HG03039 (cell line): ENCODE results near the gene TOMM70.
"Not testable (repeated sequence)": the region's sequence is repeated elsewhere in the genome, so short reads cannot be mapped to it uniquely, and the experiment has no call there.

Experiments used
- ATAC-seq: cut with Tn5 transposase; IDR thresholded peaks from one replicate; pipeline ENCODE4 v1.9.1; 2021; ENCODE audit warnings: mild to moderate bottlenecking, moderate library complexity; ENCODE audit not compliant: unreplicated experiment

The TOMM70 gene

DNA sequence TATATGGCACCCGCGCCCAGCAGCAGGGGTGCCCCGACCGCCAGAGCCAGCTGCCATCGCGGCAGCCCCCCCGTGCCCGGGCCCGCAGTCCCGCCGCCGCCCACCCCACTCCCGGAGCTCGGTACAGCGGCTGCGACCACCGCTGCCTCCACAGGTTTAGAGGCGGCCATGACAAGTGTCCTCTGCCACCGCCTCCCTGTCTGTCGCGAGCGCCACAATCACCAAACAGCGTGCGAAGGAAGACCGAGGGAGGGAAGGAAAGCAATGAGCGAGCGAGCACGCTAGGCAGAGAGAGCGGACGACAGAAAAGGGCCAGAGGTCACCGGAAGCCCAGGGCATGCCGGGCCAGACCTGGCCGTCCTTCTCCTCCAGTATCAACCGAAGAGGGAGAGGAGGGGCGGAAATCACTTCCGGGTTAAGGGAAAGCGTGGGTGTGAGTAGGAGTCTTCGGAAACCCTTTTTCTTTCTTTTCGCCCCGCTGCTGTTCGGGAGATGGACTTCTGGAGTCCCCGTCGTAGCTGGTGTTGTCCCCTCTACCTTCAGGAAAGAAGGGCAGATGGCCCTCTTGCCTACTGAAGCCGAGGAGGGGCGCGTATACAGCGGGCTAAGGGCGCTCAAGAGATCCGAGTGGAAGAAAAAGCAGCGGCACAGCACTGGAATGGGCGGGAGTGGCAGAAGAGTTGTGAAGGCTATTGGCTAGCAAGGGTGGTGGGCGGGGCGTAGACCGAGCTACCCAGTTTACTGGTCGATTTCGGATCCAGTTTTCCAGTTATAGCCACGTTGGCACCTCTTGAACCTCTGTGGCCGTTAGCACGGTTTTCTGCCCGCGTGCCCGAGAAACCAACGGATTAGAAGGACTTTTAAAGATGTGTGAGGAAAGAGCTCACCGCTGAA, at the start of gene TOMM70, which contains the start of gene LNP1:
Gene TOMM70, minus strand, starts transcription at position 310 of the 894 bp plus-strand sequence. Its CDS starts 140 bp downstream, at position 170.
Gene LNP1, plus strand, starts transcription at position 760 of the 894 bp plus-strand sequence. CDS start 28,191 bp downstream, outside the sequence.
- peak; percentile 91 for ATAC-seq

DNA sequence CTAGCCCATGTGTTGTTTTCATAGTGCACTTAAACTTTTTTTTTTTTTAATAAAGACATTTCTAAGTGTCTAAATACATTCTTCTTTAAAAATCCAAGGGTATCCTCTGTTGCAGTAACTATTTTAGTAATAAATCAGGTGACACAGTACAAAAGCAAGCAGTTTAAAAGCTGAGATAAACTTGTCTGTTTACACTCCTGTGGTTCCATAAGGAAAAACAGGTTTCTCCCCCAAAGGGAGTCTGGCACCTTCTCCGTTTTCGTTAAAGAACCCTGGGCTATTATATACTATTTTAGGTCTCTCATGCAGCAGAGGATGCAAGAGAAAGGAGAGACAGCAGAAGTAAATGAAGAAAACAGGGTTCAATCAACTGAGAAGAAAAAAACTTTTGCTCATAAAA, 48.3 kb upstream of the TOMM70 start:
- no peak for ATAC-seq

GRCh38 chr3:100448079-100448478, 47.2 kb upstream of the TOMM70 start:
- ATAC-seq = no peak

GRCh38 chr3:100447067-100447466, 46.2 kb upstream of the TOMM70 start:
- not testable (repeated sequence) for ATAC-seq

DNA sequence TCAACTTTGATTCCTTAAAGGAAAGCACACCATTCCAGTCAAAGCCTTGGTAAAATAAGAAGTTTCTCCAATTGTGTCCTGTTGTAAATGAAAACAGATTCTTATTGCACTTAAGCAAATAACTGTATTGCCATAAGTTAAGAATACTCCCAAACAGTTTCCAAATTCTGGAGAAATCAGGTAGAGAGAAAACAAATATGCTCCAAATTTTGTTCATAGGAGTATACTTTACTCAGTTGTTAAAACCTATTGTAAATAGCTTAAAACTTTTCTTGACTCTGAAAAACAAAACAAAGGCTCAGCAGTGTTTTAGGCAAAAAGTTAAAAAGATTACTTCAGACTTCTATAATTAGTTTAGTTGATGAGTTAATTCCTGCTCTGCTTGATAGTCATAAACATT, 42.8 kb upstream of the TOMM70 start:
- no peak for ATAC-seq

- no peak for ATAC-seq
Measured at GRCh38 chr3:100440895-100441294, 40.0 kb upstream of the TOMM70 start.

GRCh38 chr3:100438623-100438974, 37.7 kb upstream of the TOMM70 start:
- no peak for ATAC-seq

- no peak for ATAC-seq
Measured at GRCh38 chr3:100437721-100438622, 37.1 kb upstream of the TOMM70 start.

DNA sequence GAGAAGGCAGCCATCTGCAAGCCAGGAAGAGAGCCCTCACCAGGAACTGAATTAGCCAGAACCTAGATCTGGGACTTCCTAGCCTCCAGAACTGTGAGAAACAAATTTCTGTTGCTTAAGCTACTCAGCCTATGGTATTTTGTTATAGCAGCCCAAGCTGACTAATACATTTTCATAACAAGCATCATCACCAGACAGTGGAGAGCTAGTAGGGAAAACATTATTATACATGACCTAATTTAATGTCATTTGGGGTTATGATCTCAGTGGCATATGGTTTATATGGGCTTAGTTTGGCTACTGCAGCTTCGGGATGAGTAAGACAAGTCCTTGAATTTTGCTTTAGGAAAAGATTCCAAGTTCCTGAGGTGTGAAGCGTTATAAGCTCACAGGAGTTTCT, 36.1 kb upstream of the TOMM70 start:
- ATAC-seq = no peak

- ATAC-seq = no peak
Measured at GRCh38 chr3:100429187-100429716, 28.4 kb upstream of the TOMM70 start.

- no peak for ATAC-seq
Measured at GRCh38 chr3:100427699-100428098, 26.8 kb upstream of the TOMM70 start.

DNA sequence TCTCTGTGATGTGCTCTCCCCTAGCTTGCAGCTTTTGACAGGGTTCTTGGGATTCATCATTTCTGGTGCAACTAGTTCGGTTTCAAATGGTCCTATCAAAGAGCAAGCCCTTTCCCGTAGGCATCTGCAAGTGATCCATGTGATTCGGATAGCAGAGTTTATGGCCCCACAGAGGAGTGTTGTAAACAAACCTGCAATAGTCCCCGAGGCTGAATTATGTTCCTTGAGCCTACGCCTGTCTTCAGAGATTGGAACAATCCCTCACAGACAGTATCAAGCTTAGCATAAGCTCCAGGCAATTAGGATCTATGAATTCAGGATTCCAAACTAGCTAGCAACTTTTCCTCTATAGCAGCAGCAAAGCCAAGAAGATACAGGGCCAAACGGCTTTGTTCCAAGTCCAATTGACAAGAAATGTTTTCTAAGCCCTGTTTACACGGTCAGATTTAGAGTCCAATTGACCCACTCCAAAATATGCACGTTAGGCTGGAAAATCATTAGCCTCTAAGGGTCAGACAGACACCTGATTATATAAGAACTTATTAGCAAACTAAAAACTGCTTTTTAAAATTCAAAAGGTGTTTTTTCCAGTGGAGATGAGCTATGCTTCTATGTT, 25.3 kb upstream of the TOMM70 start:
- ATAC-seq = no peak

- ATAC-seq = no peak
Measured at GRCh38 chr3:100425316-100425715, 24.4 kb upstream of the TOMM70 start.

DNA sequence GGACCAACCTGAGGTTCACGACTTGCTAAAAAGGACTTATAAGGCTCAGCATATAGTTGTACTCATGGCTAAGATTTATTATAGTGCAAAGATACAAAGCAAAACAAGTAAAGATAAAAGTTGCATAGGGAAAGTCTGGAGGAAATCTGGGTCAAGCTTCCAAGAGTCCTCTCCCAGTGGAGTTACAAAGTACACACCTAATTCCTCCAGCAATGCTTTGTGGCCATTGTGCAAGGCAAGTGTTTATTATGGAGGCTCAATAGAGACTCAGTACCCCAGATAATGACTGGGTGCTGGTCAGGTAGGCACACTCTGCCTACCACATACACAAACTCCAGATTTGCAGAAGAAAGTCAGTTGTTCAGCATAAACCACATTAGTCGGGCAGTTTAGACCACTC, 23.4 kb upstream of the TOMM70 start:
- no peak for ATAC-seq

- no peak for ATAC-seq
Measured at GRCh38 chr3:100423611-100424010, 22.7 kb upstream of the TOMM70 start.

- no peak for ATAC-seq
Measured at GRCh38 chr3:100420885-100421284, 20.0 kb upstream of the TOMM70 start.

DNA sequence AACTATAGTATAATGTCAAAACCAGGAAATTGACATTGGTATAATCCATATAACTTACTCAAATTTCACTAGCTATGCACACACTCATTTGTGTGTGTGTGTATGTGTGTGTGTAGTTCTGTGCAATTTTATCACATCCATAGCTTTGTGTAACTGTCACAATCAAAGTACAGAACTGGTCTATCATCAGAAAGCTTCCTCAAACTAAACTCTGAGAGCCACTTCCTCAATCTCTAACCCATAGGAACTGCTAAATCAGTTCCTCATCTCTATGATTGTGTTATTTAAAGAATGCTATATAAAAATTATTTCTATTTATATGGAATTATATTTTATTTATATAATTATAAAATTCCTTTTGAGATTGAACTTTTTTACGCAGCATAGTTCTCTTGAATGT, 18.5 kb upstream of the TOMM70 start:
- ATAC-seq = no peak

DNA sequence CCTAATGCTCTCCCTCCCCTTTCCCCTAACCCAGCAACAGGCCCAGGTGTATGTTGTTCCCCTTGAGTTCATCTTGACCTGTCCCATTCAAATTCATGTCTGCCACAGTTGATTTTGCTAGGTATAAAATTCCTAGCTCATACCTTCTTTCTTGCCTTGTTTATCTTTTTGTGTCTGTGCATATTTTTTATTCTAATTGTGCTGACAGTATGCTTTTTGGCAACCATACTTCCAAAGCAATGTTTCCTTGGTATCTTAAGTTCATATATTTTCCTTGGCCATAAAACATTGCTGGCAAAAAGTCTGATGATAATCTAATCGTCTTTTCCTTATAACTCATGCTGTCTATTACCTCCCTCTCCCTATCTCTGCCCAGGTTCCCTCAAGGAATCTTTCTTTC, 16.0 kb upstream of the TOMM70 start:
- ATAC-seq = no peak

DNA sequence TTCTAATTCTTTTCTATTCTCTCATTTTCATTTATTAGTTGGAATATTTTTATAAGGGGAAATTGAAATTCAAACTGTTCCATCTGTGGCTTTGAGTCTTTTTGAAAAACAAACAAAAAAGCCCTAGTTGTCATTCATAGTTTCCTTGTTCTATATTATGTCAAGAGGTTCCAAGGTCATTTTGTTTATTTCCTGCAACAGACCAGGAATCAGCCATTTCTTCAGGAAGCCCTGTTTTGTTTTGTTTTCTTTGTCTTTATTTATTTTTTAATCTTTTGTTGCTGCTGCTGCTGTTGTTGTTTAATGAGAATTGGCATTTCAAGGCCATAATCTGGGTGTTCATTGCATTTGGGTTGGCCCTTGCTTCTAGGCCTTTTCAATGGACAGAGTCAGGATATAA, 15.3 kb upstream of the TOMM70 start:
- no peak for ATAC-seq

DNA sequence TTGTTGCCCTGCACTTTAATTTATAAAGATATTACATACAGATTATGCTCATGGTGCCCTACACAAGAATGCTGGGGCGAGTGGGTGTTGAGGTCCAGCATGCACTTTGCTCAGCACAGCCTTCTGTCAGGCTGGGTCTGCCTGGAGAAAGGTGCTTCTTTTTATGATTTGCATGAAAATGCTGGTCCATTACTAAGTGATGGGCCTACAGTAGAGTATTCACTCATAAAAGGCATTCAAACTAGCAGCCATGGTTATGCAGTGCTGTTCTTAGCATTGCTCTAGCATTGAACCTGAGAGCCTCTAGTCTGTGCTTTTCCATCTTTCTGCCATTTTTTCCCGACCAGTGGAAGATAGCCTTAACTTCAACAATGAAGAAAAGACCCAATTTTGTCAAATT, 12.7 kb upstream of the TOMM70 start:
- ATAC-seq = no peak
